Heart left ventricle (tissue), 16 donors: ENCODE data around the gene CELSR1. TPM values are rescaled to one million over a fixed set of nuclear protein-coding genes. Genes with fewer than 3 reads are reported as not detected.
A peak's percentile ranks its signal among the peaks of the same experiment; 100 is the strongest.

Experiments used
- ATAC-seq, 4 donors: fragments of 200-7000 bp; cut with Tn5 transposase; one replicate each; pipeline ENCODE4 v1.9.1; 2020 to 2022; ENCODE audit warnings: moderate library complexity in 4 of 4, mild to moderate bottlenecking in 3 of 4, moderate number of reproducible peaks in 1 of 4
- DNase-seq, 5 donors: peaks; one replicate each; pipeline ENCODE4 v3.0.0-alpha.2; 2020
- H3K27ac ChIP-seq, 12 donors: fragments of 200-600 bp; sonication (generic) in 4 of 12; one replicate each; pipeline versions ENCODE4 v1.5.0 to v1.8.0; 2016 to 2022; ENCODE audit warnings: mild to moderate bottlenecking in 2 of 12
- H3K27me3 ChIP-seq, 9 donors: fragments of 200-600 bp; sonication (generic) in 2 of 9; one replicate each; pipeline versions ENCODE4 v1.5.1 to v1.8.0; 2016 to 2022; ENCODE audit warnings: mild to moderate bottlenecking in 3 of 9
- H3K36me3 ChIP-seq, 9 donors: fragments of 200-600 bp; sonication (generic) in 2 of 9; one replicate each; pipeline versions ENCODE4 v1.5.0 to v1.8.0; 2018 to 2022; ENCODE audit warnings: mild to moderate bottlenecking in 2 of 9
- H3K4me1 ChIP-seq, 12 donors: fragments of 200-600 bp; sonication (generic) in 4 of 12; one replicate each; pipeline versions ENCODE4 v1.5.0 to v1.8.0; 2016 to 2022; ENCODE audit warnings: mild to moderate bottlenecking in 3 of 12
- H3K4me3 ChIP-seq, 12 donors: fragments of 200-600 bp; sonication (generic) in 4 of 12; one replicate each; pipeline versions ENCODE4 v1.5.0 to v1.8.0; 2017 to 2022; ENCODE audit warnings: mild to moderate bottlenecking in 9 of 12, moderate library complexity in 4 of 12
- H3K9me3 ChIP-seq, 12 donors: fragments of 200-600 bp; sonication (generic) in 4 of 12; one replicate each; pipeline versions ENCODE4 v1.5.0 to v1.8.0; 2016 to 2022; ENCODE audit warnings: mild to moderate bottlenecking in 1 of 12
- POLR2A ChIP-seq, 2 donors: fragments of 450-650 bp; IDR thresholded peaks; one replicate each; pipeline ENCODE4 v1.6.1; 2017; ENCODE audit warnings: antibody characterized with exemption in 2 of 2, mild to moderate bottlenecking in 2 of 2, moderate library complexity in 2 of 2
- WGBS, 4 donors: extraction: QIAGEN DNeasy Blood & Tissue Kit in 2 of 4; methylation state at CpG; one replicate each; pipeline versions ENCODE4 v1.1.5 to v1.1.7; 2013 to 2018; 5-methylcytosine and 5-hydroxymethylcytosine counted together
- intact Hi-C, 10 donors: fragments of 100-400 bp; cut with DNase I; formaldehyde crosslinking; loops; one replicate each; pipeline versions ENCODE4 v1.11.1 to v1.14.2; 2022
- polyA plus RNA-seq, 2 donors: library from polyadenylated mRNA; stranded (reverse); fragments of 200-250 nt; gene quantifications; one replicate each; pipeline ENCODE4 v1.2.3, GENCODE V29; 2013
- total RNA-seq, 9 donors: library from RNA; depleted of rRNA in 2 of 9; stranded (reverse); fragments of >200 nt in 2 of 9; fragmentation: NEBNext Ultra II Directional in 3 of 9; extraction: Animal tissue kit (Norgen Biotek cat#: 25700) in 3 of 9; gene quantifications; one replicate each; pipeline versions ENCODE4 v1.1.0 to v1.2.4, GENCODE V29; 2016 to 2023
- TF ChIP-seq, protein P1 (sequence below), 12 donors: fragments of 200-600 bp; sonication (generic) in 4 of 12; IDR thresholded peaks; one replicate each; pipeline versions ENCODE4 v1.5.0 to v1.8.0; 2018 to 2022; ENCODE audit warnings: antibody characterized with exemption in 12 of 12, mild to moderate bottlenecking in 5 of 12
- donor health status: ischemic (EF 13 %, LVEDD 7.1; RV severe dilation, severe dysfunction).
- donor health status: healthy with polysubstance abuse.
- donor health status: DM: no; HTN: yes; CAD: no.
- donor health status: DM: no; HTN: no; CAD: no.
- donor health status: ischemic (EF 25% LVEDD 6.9; RV normal size, moderate dysfunction).
- donor health status: ischemic (EF 25% LVEDD 5.7; RV mildly dilated, moderate dysfunction).
- donor health status: healthy.
- donor health status: DM: yes; HTN: yes; CAD: no.
- donor health status: ischemic (EF 35%, LVEDD 5.7; RV mildly dilated, moderate dysfunction).
- donor health status: nonischemic (EF 11% LVEDD 7.7; RV severe dilation, severe dysfunction).
- donor health status: DM: yes; HTN: yes; CAD: no.
- donor health status: PGD.
- donor health status: ischemic (EF 29% LVEDD 5.4; RV normal size, mild dysfunction).
- donor health status: nonischemic (EF 23%, LVEDD 6.1; RV moderate dilation, normal function).

The CELSR1 gene
- total and polyA plus RNA-seq, 11 donors: 5.9 to 15.8 (median 11.9) TPM

- intact Hi-C loops: loop anchor here in 1 of 10 donors (5.0 kb wide), 1 partner anchor 315 kb away; no protein-coding TSS in a partner anchor
- Histone ChIP-seq H3K4me3 (no peak overlapping the region), H3K27me3 (peaks cover 0 to 10% (median 0%) of the 10 kb centered on the region in 9 donors), H3K4me1 (peaks cover 0 to 4% (median 0%) of the 10 kb centered on the region in 12 donors), H3K27ac (no peak overlapping the region), H3K9me3 (peaks cover 0 to 12% (median 0%) of the 10 kb centered on the region in 12 donors), H3K36me3 (peaks cover 0 to 11% (median under 1%) of the 10 kb centered on the region in 9 donors)
- WGBS, 4 donors: 55 to 70% (median 65%) methylated on average over 19 to 25 of the region's 25 CpGs
- ATAC-seq (no peak), DNase-seq (peak in 1 of 5 donors; percentile 48)
- TF ChIP-seq, protein P1, sequence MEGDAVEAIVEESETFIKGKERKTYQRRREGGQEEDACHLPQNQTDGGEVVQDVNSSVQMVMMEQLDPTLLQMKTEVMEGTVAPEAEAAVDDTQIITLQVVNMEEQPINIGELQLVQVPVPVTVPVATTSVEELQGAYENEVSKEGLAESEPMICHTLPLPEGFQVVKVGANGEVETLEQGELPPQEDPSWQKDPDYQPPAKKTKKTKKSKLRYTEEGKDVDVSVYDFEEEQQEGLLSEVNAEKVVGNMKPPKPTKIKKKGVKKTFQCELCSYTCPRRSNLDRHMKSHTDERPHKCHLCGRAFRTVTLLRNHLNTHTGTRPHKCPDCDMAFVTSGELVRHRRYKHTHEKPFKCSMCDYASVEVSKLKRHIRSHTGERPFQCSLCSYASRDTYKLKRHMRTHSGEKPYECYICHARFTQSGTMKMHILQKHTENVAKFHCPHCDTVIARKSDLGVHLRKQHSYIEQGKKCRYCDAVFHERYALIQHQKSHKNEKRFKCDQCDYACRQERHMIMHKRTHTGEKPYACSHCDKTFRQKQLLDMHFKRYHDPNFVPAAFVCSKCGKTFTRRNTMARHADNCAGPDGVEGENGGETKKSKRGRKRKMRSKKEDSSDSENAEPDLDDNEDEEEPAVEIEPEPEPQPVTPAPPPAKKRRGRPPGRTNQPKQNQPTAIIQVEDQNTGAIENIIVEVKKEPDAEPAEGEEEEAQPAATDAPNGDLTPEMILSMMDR (IDR thresholded peaks at IDR 0.05): no peak
- TF ChIP-seq POLR2A (IDR thresholded peaks at IDR 0.05): no peak
Measured at GRCh38 chr22:46362203-46362933, 175.1 kb downstream of the CELSR1 start.

DNA sequence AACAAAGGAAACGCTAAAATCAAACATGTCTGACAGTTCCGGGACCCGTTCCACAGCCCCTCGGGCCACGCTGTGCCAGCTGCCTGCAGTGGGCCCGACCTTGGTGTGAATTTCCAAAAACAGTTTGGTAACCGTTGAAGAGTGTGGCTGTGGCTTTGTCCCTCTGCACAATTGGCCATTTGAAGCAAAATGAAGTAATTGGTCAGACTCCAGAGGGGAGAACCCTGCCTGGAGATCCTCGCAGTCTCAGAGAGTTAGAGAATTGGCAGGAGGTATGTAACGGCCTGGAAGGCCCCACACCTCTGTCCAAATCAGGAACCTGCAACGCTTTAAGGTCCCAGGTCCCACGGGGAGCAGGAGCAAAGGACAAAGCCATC lies 175.6 kb downstream of the CELSR1 start:
- Histone ChIP-seq H3K36me3 (peaks cover 0 to 16% (median 6%) of the 10 kb centered on the region in 9 donors), H3K9me3 (peaks cover 0 to 12% (median 0%) of the 10 kb centered on the region in 12 donors), H3K27ac (no peak overlapping the region), H3K4me1 (peaks cover 0 to 4% (median 0%) of the 10 kb centered on the region in 12 donors), H3K27me3 (peaks cover 0 to 8% (median 0%) of the 10 kb centered on the region in 9 donors), H3K4me3 (no peak overlapping the region)
- TF ChIP-seq, protein P1 (IDR thresholded peaks at IDR 0.05): no peak
- DNase-seq (no peak), ATAC-seq (no peak)
- intact Hi-C loops: loop anchor here in 1 of 10 donors (5.0 kb wide), 1 partner anchor 315 kb away; no protein-coding TSS in a partner anchor
- 68 to 72% (median 70%) methylated on average over 9 to 11 of the region's 11 CpGs for WGBS, 4 donors

DNA sequence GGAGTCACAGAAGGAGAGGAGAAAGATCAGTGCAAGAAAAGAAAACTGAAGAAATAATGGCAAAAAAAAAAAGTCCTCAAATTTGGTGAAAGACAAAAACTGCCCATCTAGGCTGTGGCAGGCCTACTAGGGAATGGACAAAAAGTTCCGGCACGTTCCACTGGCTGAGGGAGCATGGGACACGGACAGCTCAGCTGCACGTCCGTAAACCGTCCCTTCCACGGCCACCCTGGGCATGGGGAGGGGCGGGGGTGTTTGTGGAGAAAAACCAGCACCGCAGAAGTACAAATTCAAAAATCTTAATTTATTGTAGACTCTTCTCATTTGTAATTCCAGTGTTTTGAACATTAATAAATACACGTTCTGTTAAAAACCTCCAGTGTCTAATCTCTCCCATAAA lies 176.5 kb downstream of the CELSR1 start:
- DNase-seq: peak in 1 of 5 donors; percentile 7
- Histone ChIP-seq H3K27ac (no peak overlapping the region), H3K27me3 (peaks cover 0 to 8% (median 0%) of the 10 kb centered on the region in 9 donors), H3K36me3 (peaks cover 0 to 26% (median 15%) of the 10 kb centered on the region in 9 donors), H3K4me3 (no peak overlapping the region), H3K4me1 (peaks cover 0 to 9% (median 0%) of the 10 kb centered on the region in 12 donors), H3K9me3 (peaks cover 0 to 12% (median 0%) of the 10 kb centered on the region in 12 donors)
- intact Hi-C loops: loop anchor here in 1 of 10 donors (5.0 kb wide), 1 partner anchor 316 kb away; no protein-coding TSS in a partner anchor
- TF ChIP-seq POLR2A (IDR thresholded peaks at IDR 0.05): no peak
- TF ChIP-seq, protein P1 (IDR thresholded peaks at IDR 0.05): no peak
- WGBS, 4 donors: 90 to 94% (median 93%) methylated on average over 10 of the region's 10 CpGs
- ATAC-seq: no peak

- Histone ChIP-seq H3K27me3 (peaks cover 0 to 4% (median 0%) of the 10 kb centered on the region in 9 donors), H3K36me3 (peaks cover 0 to 33% (median 20%) of the 10 kb centered on the region in 9 donors), H3K4me3 (no peak overlapping the region), H3K27ac (no peak overlapping the region), H3K9me3 (peaks cover 0 to 12% (median 0%) of the 10 kb centered on the region in 12 donors), H3K4me1 (peaks cover 0 to 16% (median 0%) of the 10 kb centered on the region in 12 donors)
- intact Hi-C loops: loop anchor here in 1 of 10 donors (5.0 kb wide), 1 partner anchor 317 kb away; no protein-coding TSS in a partner anchor
- DNase-seq (peak in 1 of 5 donors; percentile 8), ATAC-seq (no peak)
- WGBS, 4 donors: 77 to 84% (median 81%) methylated on average over 5 of the region's 5 CpGs
- TF ChIP-seq POLR2A (IDR thresholded peaks at IDR 0.05): no peak
- TF ChIP-seq, protein P1 (IDR thresholded peaks at IDR 0.05): no peak
Measured at GRCh38 chr22:46360097-46360496, 177.3 kb downstream of the CELSR1 start.
